OCI-LY1 (cell line): Measurements from ENCODE around the gene CD86.

ENCODE experiments used
- H2AFZ ChIP-seq: fragments of 200-600 bp; sonication (generic), shearing (Covaris generic); 2 replicates; pipeline ENCODE4 v1.6.0; 2014; ENCODE audit warnings: antibody characterized with exemption, mild to moderate bottlenecking, low read length
- H3F3A ChIP-seq: fragments of 200-600 bp; sonication (generic), shearing (Covaris generic); 2 replicates; pipeline ENCODE4 v1.6.0; 2014; ENCODE audit warnings: mild to moderate bottlenecking, antibody characterized with exemption, low read length, moderate library complexity; ENCODE audit not compliant: insufficient read depth
- H3K27ac ChIP-seq: fragments of 200-600 bp; sonication (generic); 2 replicates; pipeline ENCODE4 v1.5.1; 2014; ENCODE audit warnings: low read length, mixed run types, mild to moderate bottlenecking, low read depth; ENCODE audit not compliant: poor library complexity, severe bottlenecking
- H3K27me3 ChIP-seq: fragments of 200-600 bp; sonication (generic); 2 replicates; pipeline ENCODE4 v1.6.0; 2014; ENCODE audit warnings: antibody characterized with exemption, mild to moderate bottlenecking, low read length, moderate library complexity; ENCODE audit not compliant: insufficient read depth
- H3K36me3 ChIP-seq: fragments of 200-600 bp; sonication (generic); 2 replicates; pipeline ENCODE4 v1.6.1; 2014; ENCODE audit warnings: mild to moderate bottlenecking, antibody characterized with exemption, low read length, moderate library complexity, mixed read lengths; ENCODE audit not compliant: insufficient read depth
- H3K4me1 ChIP-seq: fragments of 200-600 bp; sonication (generic); 2 replicates; pipeline ENCODE4 v1.5.1; 2014; ENCODE audit warnings: mild to moderate bottlenecking, low read length, moderate library complexity; ENCODE audit not compliant: insufficient read depth, severe bottlenecking
- H3K4me2 ChIP-seq: fragments of 200-600 bp; sonication (generic), shearing (Covaris generic); 2 replicates; pipeline ENCODE4 v1.6.1; 2014; ENCODE audit warnings: low read length
- H3K4me3 ChIP-seq: fragments of 200-600 bp; sonication (generic); 2 replicates; pipeline ENCODE4 v1.5.1; 2014; ENCODE audit warnings: low read length, low read depth, mild to moderate bottlenecking, mixed read lengths; ENCODE audit not compliant: poor library complexity, severe bottlenecking
- H3K79me2 ChIP-seq: fragments of 200-600 bp; shearing (Covaris generic); 2 replicates; pipeline ENCODE4 v1.6.1; 2016; ENCODE audit warnings: mixed run types, low read length, mixed read lengths; ENCODE audit not compliant: insufficient read depth
- H3K9ac ChIP-seq: fragments of 200-600 bp; sonication (generic), shearing (Covaris generic); 2 replicates; pipeline ENCODE4 v1.6.1; 2014; ENCODE audit warnings: mild to moderate bottlenecking, low read length, mixed read lengths
- H3K9me2 ChIP-seq: fragments of 200-600 bp; sonication (generic), shearing (Covaris generic); 2 replicates; pipeline ENCODE4 v1.6.1; 2014; ENCODE audit warnings: low read depth, mild to moderate bottlenecking, low read length, mixed read lengths
- H3K9me3 ChIP-seq: fragments of 200-600 bp; shearing (Covaris generic); 2 replicates; pipeline ENCODE4 v1.6.1; 2014; ENCODE audit warnings: low read length, mixed read lengths
- H4K20me1 ChIP-seq: fragments of 200-600 bp; sonication (generic), shearing (Covaris generic); 2 replicates; pipeline ENCODE4 v1.6.0; 2016; ENCODE audit warnings: mild to moderate bottlenecking, low read length; ENCODE audit not compliant: insufficient read depth
- CTCF ChIP-seq: fragments of 200-600 bp; sonication (generic), shearing (Covaris generic); IDR thresholded peaks from 2 replicates; pipeline ENCODE4 v1.5.1; 2017; ENCODE audit warnings: mild to moderate bottlenecking, antibody characterized with exemption, low read length, moderate library complexity, mixed read lengths
- EZH2 ChIP-seq: fragments of 200-600 bp; sonication (generic), shearing (Covaris generic); IDR thresholded peaks from 2 replicates; pipeline ENCODE4 v1.8.0; 2017; ENCODE audit warnings: borderline replicate concordance, mixed run types, mild to moderate bottlenecking, antibody characterized with exemption, low read length, moderate library complexity, mixed read lengths

The CD86 gene

GRCh38 chr3:122074621-122075265, 19.6 kb downstream of the CD86 start:
- H3F3A ChIP-seq, result no peaks in the 10 kb centered on the region
- no peaks in the 10 kb centered on the region for H3K27me3 ChIP-seq
- peaks cover 70% of the 10 kb centered on the region for H3K4me1 ChIP-seq
- H4K20me1 ChIP-seq, result no peaks in the 10 kb centered on the region
- no peaks in the 10 kb centered on the region for H3K9me3 ChIP-seq
- H3K9ac ChIP-seq, result peak overlapping the region; percentile 48; the same call in 1 of the 2 replicates
- H3K79me2 ChIP-seq, result peaks cover 38% of the 10 kb centered on the region
- no peaks in the 10 kb centered on the region for H3K9me2 ChIP-seq
- H3K4me2 ChIP-seq, result peak overlapping the region; percentile 85
- peak overlapping the region; percentile 95 for H3K27ac ChIP-seq
- peaks cover 11% of the 10 kb centered on the region; the same call in 1 of the 2 replicates for H3K36me3 ChIP-seq
- no peak overlapping the region; the same call in 1 of the 2 replicates for H2AFZ ChIP-seq
- H3K4me3 ChIP-seq, result peak overlapping the region; percentile 45
- TF ChIP-seq EZH2, result no peak
- no peak for TF ChIP-seq CTCF

- Histone ChIP-seq H3K4me2 (peak overlapping the region; percentile 85), H3K79me2 (peaks cover 43% of the 10 kb centered on the region), H3K4me3 (peak overlapping the region; percentile 69), H3K9me2 (no peaks in the 10 kb centered on the region), H3K9ac (peak overlapping the region; percentile 76), H3F3A (no peaks in the 10 kb centered on the region), H3K36me3 (peaks cover 26% of the 10 kb centered on the region), H3K27ac (peak overlapping the region; percentile 95), H2AFZ (no peak overlapping the region), H4K20me1 (no peaks in the 10 kb centered on the region), H3K4me1 (peaks cover 78% of the 10 kb centered on the region), H3K27me3 (no peaks in the 10 kb centered on the region), H3K9me3 (no peaks in the 10 kb centered on the region)
- TF ChIP-seq CTCF (no peak), EZH2 (no peak)
Observed at GRCh38 chr3:122076491-122077292, 21.5 kb downstream of the CD86 start.

GRCh38 chr3:122077293-122078234, 22.4 kb downstream of the CD86 start:
- H3K4me1 ChIP-seq, result peaks cover 87% of the 10 kb centered on the region
- H3K9me3 ChIP-seq, result no peaks in the 10 kb centered on the region
- H4K20me1 ChIP-seq, result no peaks in the 10 kb centered on the region
- peak overlapping the region; percentile 76 for H3K9ac ChIP-seq
- H3K27me3 ChIP-seq, result no peaks in the 10 kb centered on the region
- peak overlapping the region; percentile 69 for H3K4me3 ChIP-seq
- peak overlapping the region; percentile 95 for H3K27ac ChIP-seq
- no peak overlapping the region for H2AFZ ChIP-seq
- no peaks in the 10 kb centered on the region for H3F3A ChIP-seq
- H3K9me2 ChIP-seq, result no peaks in the 10 kb centered on the region
- H3K79me2 ChIP-seq, result peaks cover 43% of the 10 kb centered on the region
- H3K36me3 ChIP-seq, result peaks cover 28% of the 10 kb centered on the region
- no peak for TF ChIP-seq EZH2
- H3K4me2 ChIP-seq, result peak overlapping the region; percentile 85
